Ovary (tissue), 9 donors: Measurements from ENCODE around the gene OSBPL6. TPM values are rescaled to one million over a fixed set of nuclear protein-coding genes. Genes with fewer than 3 reads are reported as not detected.

ENCODE experiments used
- DNase-seq, 5 donors: peaks; one replicate each; pipeline ENCODE4 v3.0.0-alpha.2; 2019 to 2020
- H3K27ac ChIP-seq, 2 donors: fragments of 200-600 bp; one replicate each; pipeline versions ENCODE4 v1.5.1 to v1.8.0; 2019 to 2022
- H3K27me3 ChIP-seq: fragments of 200-600 bp; one replicate; pipeline ENCODE4 v1.8.0; 2022
- H3K36me3 ChIP-seq: fragments of 200-600 bp; sonication (generic); one replicate; pipeline ENCODE4 v1.5.1; 2019
- H3K4me1 ChIP-seq: one replicate; pipeline ENCODE4 v1.8.1; 2013; ENCODE audit warnings: mild to moderate bottlenecking, moderate library complexity; ENCODE audit not compliant: insufficient read depth
- H3K4me3 ChIP-seq: fragments of 200-600 bp; sonication (generic); one replicate; pipeline ENCODE4 v1.5.1; 2017
- H3K9me3 ChIP-seq, 2 donors: fragments of 200-600 bp in 1 of 2; sonication (generic) in 1 of 2; one replicate each; pipeline versions ENCODE4 v1.5.1 to v1.8.1; 2013 to 2019; ENCODE audit warnings: mild to moderate bottlenecking in 1 of 2, moderate library complexity in 1 of 2
- EP300 ChIP-seq: sonication (generic); formaldehyde crosslinking; IDR thresholded peaks from one replicate; pipeline ENCODE4 v1.6.1; 2017; ENCODE audit warnings: antibody characterized with exemption
- POLR2A ChIP-seq: fragments of 450-650 bp; IDR thresholded peaks from one replicate; pipeline ENCODE4 v1.6.1; 2017; ENCODE audit warnings: antibody characterized with exemption, mild to moderate bottlenecking, moderate library complexity
- WGBS, 3 donors: extraction: QIAGEN DNeasy Blood & Tissue Kit in 1 of 3; methylation state at CpG; one replicate each; pipeline versions ENCODE4 v1.1.5 to v1.1.7; 2013 to 2017; 5-methylcytosine and 5-hydroxymethylcytosine counted together
- intact Hi-C, 4 donors: fragments of 100-400 bp; cut with DNase I; formaldehyde crosslinking; loops; one replicate each; pipeline versions ENCODE4 v1.11.0 to v1.15.1; 2022 to 2023
- polyA plus RNA-seq, 2 donors: library from polyadenylated mRNA; stranded (reverse); fragments of 200-250 nt in 1 of 2; fragments of 350-450 nt in 1 of 2; fragmentation: Illumina TruSeq in 1 of 2; extraction: RNeasy Lipid Tissue Mini Kit (QIAGEN cat#74804) in 1 of 2; gene quantifications; one replicate each; pipeline ENCODE4 v1.2.3, GENCODE V29; 2013 to 2014
- total RNA-seq, 7 donors: library from RNA; depleted of rRNA in 2 of 7; stranded (reverse); fragments of >200 nt in 2 of 7; fragmentation: NEBNext Ultra II Directional in 3 of 7; extraction: Animal tissue kit (Norgen Biotek cat#: 25700) in 3 of 7; gene quantifications; one replicate each; pipeline versions ENCODE4 v1.1.0 to v1.2.4, GENCODE V29; 2016 to 2023
- TF ChIP-seq, protein P1 (sequence below), 3 donors: fragments of 450-650 bp in 2 of 3; fragments of 200-600 bp in 1 of 3; IDR thresholded peaks; one replicate each; pipeline versions ENCODE4 v1.5.1 to v1.8.0; 2016 to 2022; ENCODE audit warnings: antibody characterized with exemption in 3 of 3, mild to moderate bottlenecking in 1 of 3
- donor health status: DM: no; HTN: no; CAD: no; lungs with moderate emphysema.
- donor health status: DM: no; HTN: no; CAD: no.
- donor health status: Bipolar disorder and iron deficiency.
- donor health status: DM: yes; HTN: yes; CAD: no.
- donor health status: DM: no; HTN: no; CAD: no.
- donor health status: DM: yes; HTN: yes; CAD: no.

The OSBPL6 gene
- total and polyA plus RNA-seq, 9 donors: 0.60 to 7.4 (median 1.7) TPM

DNA sequence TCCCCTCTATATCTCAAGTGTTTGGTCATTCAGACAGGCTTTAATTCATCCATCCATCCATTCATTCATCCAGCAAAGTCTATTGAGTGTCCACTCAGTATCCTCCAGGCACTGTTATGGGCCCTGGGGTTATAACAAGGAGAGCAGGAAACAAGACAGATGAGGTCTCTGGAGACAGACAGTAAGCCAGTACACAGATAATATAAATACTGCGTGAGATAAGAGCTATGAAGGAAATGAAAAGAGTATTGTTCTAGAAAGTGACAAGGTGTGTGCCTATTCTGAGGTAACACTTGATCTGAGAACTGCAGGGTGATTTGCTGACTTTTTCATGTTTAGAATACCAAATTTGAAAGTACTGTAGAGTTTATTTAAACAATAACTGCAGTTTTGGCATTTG, 98.3 kb downstream of the OSBPL6 start:
- no peaks in the 10 kb centered on the region for H3K4me1 ChIP-seq
- no peak for TF ChIP-seq EP300
- TF ChIP-seq, protein P1, sequence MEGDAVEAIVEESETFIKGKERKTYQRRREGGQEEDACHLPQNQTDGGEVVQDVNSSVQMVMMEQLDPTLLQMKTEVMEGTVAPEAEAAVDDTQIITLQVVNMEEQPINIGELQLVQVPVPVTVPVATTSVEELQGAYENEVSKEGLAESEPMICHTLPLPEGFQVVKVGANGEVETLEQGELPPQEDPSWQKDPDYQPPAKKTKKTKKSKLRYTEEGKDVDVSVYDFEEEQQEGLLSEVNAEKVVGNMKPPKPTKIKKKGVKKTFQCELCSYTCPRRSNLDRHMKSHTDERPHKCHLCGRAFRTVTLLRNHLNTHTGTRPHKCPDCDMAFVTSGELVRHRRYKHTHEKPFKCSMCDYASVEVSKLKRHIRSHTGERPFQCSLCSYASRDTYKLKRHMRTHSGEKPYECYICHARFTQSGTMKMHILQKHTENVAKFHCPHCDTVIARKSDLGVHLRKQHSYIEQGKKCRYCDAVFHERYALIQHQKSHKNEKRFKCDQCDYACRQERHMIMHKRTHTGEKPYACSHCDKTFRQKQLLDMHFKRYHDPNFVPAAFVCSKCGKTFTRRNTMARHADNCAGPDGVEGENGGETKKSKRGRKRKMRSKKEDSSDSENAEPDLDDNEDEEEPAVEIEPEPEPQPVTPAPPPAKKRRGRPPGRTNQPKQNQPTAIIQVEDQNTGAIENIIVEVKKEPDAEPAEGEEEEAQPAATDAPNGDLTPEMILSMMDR (IDR thresholded peaks at IDR 0.05): no peak
- no peak for TF ChIP-seq POLR2A
- no peak overlapping the region for H3K27ac ChIP-seq
- WGBS, 3 donors: 70 to 90% (median 89%) methylated on average over 1 of the region's 1 CpG
- no peak for DNase-seq
- intact Hi-C loops: no loop called here
- H3K9me3 ChIP-seq: no peaks in the 10 kb centered on the region
- no peak overlapping the region for H3K4me3 ChIP-seq
- H3K36me3 ChIP-seq: no peaks in the 10 kb centered on the region
- no peaks in the 10 kb centered on the region for H3K27me3 ChIP-seq

DNA sequence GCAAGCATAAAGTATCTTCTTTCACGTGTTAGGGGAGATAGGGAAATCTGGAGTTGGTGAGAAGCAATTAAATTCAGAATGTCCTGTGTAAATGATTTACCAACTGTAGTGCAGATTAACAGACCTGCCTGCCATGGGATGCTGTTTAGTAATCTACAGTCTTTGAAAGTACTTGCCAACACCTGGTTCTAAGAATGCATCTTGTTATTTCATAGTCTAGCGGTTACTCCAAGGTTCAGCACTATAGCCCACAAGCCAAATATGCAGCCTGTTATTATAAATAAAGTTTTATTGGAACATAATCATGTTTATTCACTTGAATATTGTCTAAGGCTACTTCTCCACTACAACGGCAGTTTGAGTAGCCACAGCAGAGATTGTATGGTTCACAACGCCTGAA, 100.8 kb downstream of the OSBPL6 start:
- intact Hi-C loops: no loop called here

DNA sequence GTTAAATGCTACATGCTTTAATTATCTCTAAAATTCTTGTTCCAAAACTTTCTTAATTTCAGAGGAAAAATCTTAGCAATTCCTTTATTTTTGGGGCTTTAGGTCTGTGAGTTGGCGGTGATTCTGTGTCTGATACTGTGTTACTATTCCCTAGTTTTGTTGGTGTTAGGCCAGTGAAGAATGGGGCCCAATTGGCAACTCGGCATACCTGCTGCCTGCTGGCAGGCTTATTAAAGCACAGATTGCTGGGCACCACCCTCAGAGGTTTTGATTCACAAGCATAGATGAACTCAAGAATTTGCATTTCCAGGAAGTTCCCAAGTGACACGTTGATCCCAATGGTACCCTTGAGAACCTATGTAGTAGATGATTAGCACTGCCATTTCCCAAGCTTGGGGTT, 101.6 kb downstream of the OSBPL6 start:
- TF ChIP-seq EP300: no peak
- TF ChIP-seq POLR2A: no peak
- TF ChIP-seq, protein P1 (IDR thresholded peaks at IDR 0.05): no peak
- Histone ChIP-seq H3K27ac (no peak overlapping the region), H3K4me3 (no peak overlapping the region), H3K36me3 (no peaks in the 10 kb centered on the region), H3K4me1 (no peaks in the 10 kb centered on the region), H3K9me3 (no peaks in the 10 kb centered on the region), H3K27me3 (no peaks in the 10 kb centered on the region)
- intact Hi-C loops: no loop called here
- no peak for DNase-seq
- 90 to 95% (median 91%) methylated on average over 3 of the region's 3 CpGs for WGBS, 3 donors

More for the DNA sequence above, 100.8 kb downstream of the OSBPL6 start:
- 84 to 92% (median 85%) methylated on average over 4 of the region's 4 CpGs for WGBS, 3 donors
- no peaks in the 10 kb centered on the region for H3K4me1 ChIP-seq
- H3K27me3 ChIP-seq: no peaks in the 10 kb centered on the region
- DNase-seq: no peak
- no peaks in the 10 kb centered on the region for H3K36me3 ChIP-seq
- no peak overlapping the region for H3K4me3 ChIP-seq
- no peak overlapping the region for H3K27ac ChIP-seq
- TF ChIP-seq POLR2A (no peak), EP300 (no peak)
- TF ChIP-seq, protein P1 (IDR thresholded peaks at IDR 0.05): no peak
- H3K9me3 ChIP-seq: no peaks in the 10 kb centered on the region

DNA sequence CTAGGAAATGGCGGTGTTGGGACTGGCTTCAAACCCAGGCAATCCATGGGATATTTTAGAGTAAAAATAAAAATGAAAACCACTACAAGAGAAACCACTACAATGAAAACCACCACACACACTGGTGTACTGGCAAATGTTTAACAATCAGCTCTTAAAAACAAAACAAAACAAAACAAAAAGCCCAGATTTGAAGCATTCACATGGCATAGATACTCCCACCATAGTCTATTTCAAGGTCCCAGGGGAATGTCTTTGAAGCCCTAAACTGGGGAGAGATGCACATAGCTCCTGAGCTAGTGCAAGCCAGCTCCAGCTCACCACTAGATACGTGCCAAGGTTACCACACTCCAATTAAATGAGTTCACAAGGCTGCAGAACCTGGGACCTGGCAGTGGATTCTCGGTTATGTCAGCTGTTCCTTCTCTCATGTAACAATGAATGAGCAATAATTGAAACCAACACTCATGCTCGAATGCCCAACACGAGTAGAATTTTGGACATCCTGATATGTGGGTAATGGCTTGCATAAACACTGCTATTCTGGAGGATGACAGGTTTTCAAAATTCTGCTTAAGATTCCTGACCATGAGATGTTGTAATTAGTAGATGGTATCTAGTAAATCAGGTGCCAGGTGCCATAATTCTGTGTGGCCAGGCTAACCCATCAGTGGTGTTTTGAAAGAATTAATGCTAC, 102.2 kb downstream of the OSBPL6 start:
- no peak for DNase-seq
- no peak overlapping the region for H3K4me3 ChIP-seq
- no peaks in the 10 kb centered on the region for H3K36me3 ChIP-seq
- no peaks in the 10 kb centered on the region for H3K9me3 ChIP-seq
- no peaks in the 10 kb centered on the region for H3K4me1 ChIP-seq
- H3K27me3 ChIP-seq: no peaks in the 10 kb centered on the region
- 85 to 95% (median 90%) methylated on average over 5 of the region's 5 CpGs for WGBS, 3 donors
- intact Hi-C loops: no loop called here
- TF ChIP-seq POLR2A (no peak), EP300 (no peak)
- TF ChIP-seq, protein P1 (IDR thresholded peaks at IDR 0.05): no peak
- H3K27ac ChIP-seq: no peak overlapping the region
